ENCODE measurements around the gene SNAPC4.
"Not testable (repeated sequence)": the region's sequence is repeated elsewhere in the genome, so short reads cannot be mapped to it uniquely, and the experiment has no call there.

SNAPC4 gene

GRCh38 chr9:136433043-136433715 lies 33.2 kb upstream of the SNAPC4 start:
- no peak for DNase-seq (ENCODE audit: extremely low read depth in 1 of 2, low read depth in 1 of 2)

- DNase-seq (ENCODE audit: extremely low read depth in 1 of 2, low read depth in 1 of 2): no peak
These were observed 32.6 kb upstream of the SNAPC4 start for GRCh38 chr9:136432591-136432990.

- DNase-seq (ENCODE audit: extremely low read depth in 1 of 2, low read depth in 1 of 2): no peak
These were observed 31.9 kb upstream of the SNAPC4 start for GRCh38 chr9:136431782-136432350.

- DNase-seq (ENCODE audit: extremely low read depth in 1 of 2, low read depth in 1 of 2): no peak
These were observed 30.7 kb upstream of the SNAPC4 start for GRCh38 chr9:136430588-136431234.

- no peak for DNase-seq (ENCODE audit: extremely low read depth in 1 of 2, low read depth in 1 of 2)
These were observed 29.9 kb upstream of the SNAPC4 start for GRCh38 chr9:136429683-136430491.

GRCh38 chr9:136429075-136429628 lies 29.2 kb upstream of the SNAPC4 start:
- no peak for DNase-seq (ENCODE audit: extremely low read depth in 1 of 2, low read depth in 1 of 2)

GRCh38 chr9:136426787-136427186 lies 26.8 kb upstream of the SNAPC4 start:
- no peak for DNase-seq (ENCODE audit: extremely low read depth in 1 of 2, low read depth in 1 of 2)

- not testable (repeated sequence) for DNase-seq (ENCODE audit: extremely low read depth in 1 of 2, low read depth in 1 of 2)
These were observed 25.4 kb upstream of the SNAPC4 start for GRCh38 chr9:136425367-136425766.

GRCh38 chr9:136424750-136425362 lies 24.9 kb upstream of the SNAPC4 start:
- DNase-seq (ENCODE audit: extremely low read depth in 1 of 2, low read depth in 1 of 2): no peak

GRCh38 chr9:136423432-136424146 lies 23.6 kb upstream of the SNAPC4 start:
- DNase-seq (ENCODE audit: extremely low read depth in 1 of 2, low read depth in 1 of 2): no peak

- DNase-seq (ENCODE audit: extremely low read depth in 1 of 2, low read depth in 1 of 2): no peak
These were observed 22.9 kb upstream of the SNAPC4 start for GRCh38 chr9:136422876-136423275.

- DNase-seq (ENCODE audit: extremely low read depth in 1 of 2, low read depth in 1 of 2): no peak
These were observed 21.8 kb upstream of the SNAPC4 start for GRCh38 chr9:136421791-136422190.

GRCh38 chr9:136419092-136419420 lies 19.1 kb upstream of the SNAPC4 start:
- no peak for DNase-seq (ENCODE audit: extremely low read depth in 1 of 2, low read depth in 1 of 2)

GRCh38 chr9:136418182-136419091 lies 18.5 kb upstream of the SNAPC4 start:
- DNase-seq (ENCODE audit: extremely low read depth in 1 of 2, low read depth in 1 of 2): no peak

GRCh38 chr9:136416914-136417313 lies 16.9 kb upstream of the SNAPC4 start:
- no peak for DNase-seq (ENCODE audit: extremely low read depth in 1 of 2, low read depth in 1 of 2)

- no peak for DNase-seq (ENCODE audit: extremely low read depth in 1 of 2, low read depth in 1 of 2)
These were observed 16.5 kb upstream of the SNAPC4 start for GRCh38 chr9:136416427-136416826.

GRCh38 chr9:136412962-136413361 lies 13.0 kb upstream of the SNAPC4 start:
- DNase-seq (ENCODE audit: extremely low read depth in 1 of 2, low read depth in 1 of 2): no peak

GRCh38 chr9:136411378-136411777 lies 11.4 kb upstream of the SNAPC4 start:
- no peak for DNase-seq (ENCODE audit: extremely low read depth in 1 of 2, low read depth in 1 of 2)
